GM23248 (cell line): ENCODE data around the gene ZNF428. TPM values are rescaled to one million over a fixed set of nuclear protein-coding genes. Genes with fewer than 3 reads are reported as not detected.

ENCODE experiments used
- DNase-seq: peaks from one replicate; pipeline ENCODE4 v3.0.0-alpha.2; 2015
- H2AFZ ChIP-seq: fragments of 200-600 bp; sonication (generic); 2 replicates; pipeline ENCODE4 v1.6.1; 2016; ENCODE audit warnings: antibody characterized with exemption
- H3F3A ChIP-seq: fragments of 200-600 bp; sonication (generic); 2 replicates; pipeline ENCODE4 v1.6.1; 2016; ENCODE audit warnings: mild to moderate bottlenecking, antibody characterized with exemption, mixed run types; ENCODE audit not compliant: insufficient read depth
- H3K27ac ChIP-seq: fragments of 200-600 bp; sonication (generic); 2 replicates; pipeline ENCODE4 v1.5.1; 2016; ENCODE audit warnings: mild to moderate bottlenecking
- H3K27me3 ChIP-seq: fragments of 200-600 bp; sonication (generic); replicated peaks from 2 replicates; pipeline ENCODE4 v1.6.1; 2016; ENCODE audit warnings: mild to moderate bottlenecking; ENCODE audit not compliant: insufficient read depth
- H3K36me3 ChIP-seq: fragments of 200-600 bp; sonication (generic); 2 replicates; pipeline ENCODE4 v1.6.1; 2016; ENCODE audit warnings: low read depth, mild to moderate bottlenecking
- H3K4me1 ChIP-seq: fragments of 200-600 bp; sonication (generic); 2 replicates; pipeline ENCODE4 v1.6.1; 2016; ENCODE audit warnings: mild to moderate bottlenecking; ENCODE audit not compliant: insufficient read depth
- H3K4me2 ChIP-seq: fragments of 200-600 bp; sonication (generic); one replicate; pipeline ENCODE4 v1.6.1; 2016; ENCODE audit warnings: mild to moderate bottlenecking; ENCODE audit not compliant: unreplicated experiment
- H3K4me3 ChIP-seq: fragments of 200-600 bp; sonication (generic); 2 replicates; pipeline ENCODE4 v1.5.1; 2016; ENCODE audit warnings: mild to moderate bottlenecking
- H3K79me2 ChIP-seq: fragments of 200-600 bp; sonication (generic); 2 replicates; pipeline ENCODE4 v1.6.1; 2016; ENCODE audit warnings: mild to moderate bottlenecking; ENCODE audit not compliant: insufficient read depth
- H3K9ac ChIP-seq: fragments of 200-600 bp; sonication (generic); 2 replicates; pipeline ENCODE4 v1.6.1; 2016; ENCODE audit warnings: mild to moderate bottlenecking
- H3K9me2 ChIP-seq: fragments of 200-600 bp; sonication (generic); 2 replicates; pipeline ENCODE4 v1.6.1; 2016; ENCODE audit warnings: mixed run types, mild to moderate bottlenecking, moderate library complexity; ENCODE audit not compliant: insufficient read depth
- H3K9me3 ChIP-seq: fragments of 200-600 bp; sonication (generic); one replicate; pipeline ENCODE4 v1.6.1; 2017; ENCODE audit warnings: low read depth
- H4K20me1 ChIP-seq: fragments of 200-600 bp; sonication (generic); 2 replicates; pipeline ENCODE4 v1.6.0; 2016; ENCODE audit not compliant: insufficient read depth
- EZH2 ChIP-seq: fragments of 200-600 bp; sonication (generic); IDR thresholded peaks from 2 replicates; pipeline ENCODE4 v1.6.1; 2018; ENCODE audit warnings: antibody characterized with exemption, mild to moderate bottlenecking; ENCODE audit not compliant: insufficient read depth, poor library complexity, severe bottlenecking
- EZH2phosphoT487 ChIP-seq: fragments of 200-600 bp; sonication (generic); IDR thresholded peaks from 2 replicates; pipeline ENCODE4 v1.6.1; 2018; ENCODE audit warnings: antibody characterized with exemption, moderate library complexity, mild to moderate bottlenecking, low read depth; ENCODE audit not compliant: insufficient read depth
- WGBS, 2 experiments: methylation state at CpG; one replicate each; pipeline ENCODE4 v1.1.6; 2015 to 2017; ENCODE audit warnings: low lambda C conversion rate in 2 of 2, low coverage in 1 of 2; ENCODE audit errors: missing lambda C conversion rate in 2 of 2; 5-methylcytosine and 5-hydroxymethylcytosine counted together
- in situ Hi-C: fragments of 300-500 bp; cut with MboI; formaldehyde crosslinking; loops from 2 replicates; pipeline ENCODE4 v1.15.0; 2020
- polyA plus RNA-seq: library from polyadenylated mRNA; unstranded; fragments of >200 nt; fragmentation: Nextera tagmentation; extraction: Ambion mirVana; gene quantifications from 2 replicates; pipeline ENCODE4 v1.2.1, GENCODE V29; 2016
- total RNA-seq: library from RNA; depleted of rRNA; stranded (reverse); fragments of >200 nt; shearing (Covaris generic); gene quantifications from 2 replicates; pipeline ENCODE4 v1.2.3, GENCODE V29; 2014; rRNA removed

Gene ZNF428
- total RNA-seq: 24.0 and 36.0 TPM in 2 replicates
- 25.6 and 29.7 TPM in 2 replicates for polyA plus RNA-seq

GRCh38 chr19:43619262-43620060, at the start of gene ZNF428:
Gene ZNF428, minus strand, starts transcription at chr19:43619629. Its CDS starts 5,325 bp downstream, at chr19:43614304.
- H3F3A ChIP-seq: peaks cover 4% of the 10 kb centered on the region; the same call in 1 of the 2 replicates
- peaks cover 12% of the 10 kb centered on the region for H3K4me1 ChIP-seq
- peak within 1 kb of the TSS; percentile 96 for H3K4me2 ChIP-seq
- peak within 1 kb of the TSS; percentile 73 for H3K4me3 ChIP-seq
- H3K36me3 ChIP-seq: no peaks in the 10 kb centered on the region
- H3K9me2 ChIP-seq: no peaks in the 10 kb centered on the region
- in situ Hi-C loops: no loop called here
- peak within 1 kb of the TSS; percentile 85 for H3K9ac ChIP-seq
- H3K27ac ChIP-seq: peak within 1 kb of the TSS; percentile 70
- DNase-seq: peak; percentile 97
- H3K9me3 ChIP-seq: no peaks in the 10 kb centered on the region
- H3K27me3 ChIP-seq: no peaks in the 10 kb centered on the region
- H2AFZ ChIP-seq: peak within 1 kb of the TSS; percentile 92
- no peak for TF ChIP-seq EZH2phosphoT487
- TF ChIP-seq EZH2: no peak
- no peaks in the 10 kb centered on the region for H4K20me1 ChIP-seq
- 2% methylated on average over 54 to 78 of the region's 81 CpGs for WGBS, 2 experiments
- peaks cover 59% of the 10 kb centered on the region for H3K79me2 ChIP-seq

- H3K36me3 ChIP-seq: peaks cover 37% of the 10 kb centered on the region
- no peaks in the 10 kb centered on the region for H3K9me2 ChIP-seq
- TF ChIP-seq EZH2phosphoT487: no peak
- TF ChIP-seq EZH2: no peak
- peak overlapping the region; percentile 90 for H3K4me3 ChIP-seq
- H3K27ac ChIP-seq: peak overlapping the region; percentile 88
- in situ Hi-C loops: no loop called here
- H3K9me3 ChIP-seq: no peaks in the 10 kb centered on the region
- H3K9ac ChIP-seq: peak overlapping the region; percentile 91
- peak overlapping the region; percentile 83 for H2AFZ ChIP-seq
- peaks cover 8% of the 10 kb centered on the region for H3F3A ChIP-seq
- H3K27me3 ChIP-seq: no peaks in the 10 kb centered on the region
- H4K20me1 ChIP-seq: peaks cover 5% of the 10 kb centered on the region; the same call in 1 of the 2 replicates
- WGBS, 2 experiments: 1 to 3% methylated on average over 18 to 44 of the region's 44 CpGs
- peaks cover 45% of the 10 kb centered on the region for H3K79me2 ChIP-seq
- H3K4me1 ChIP-seq: peaks cover 16% of the 10 kb centered on the region
- H3K4me2 ChIP-seq: peak overlapping the region; percentile 93
- peak; percentile 99 for DNase-seq
Observed at GRCh38 chr19:43668406-43669109, 49.1 kb upstream of the ZNF428 start.

GRCh38 chr19:43667876-43668405, 48.5 kb upstream of the ZNF428 start:
- Histone ChIP-seq H3F3A (peaks cover 8% of the 10 kb centered on the region), H3K9ac (peak overlapping the region; percentile 39; the same call in 1 of the 2 replicates), H3K79me2 (peaks cover 51% of the 10 kb centered on the region), H3K9me2 (no peaks in the 10 kb centered on the region), H2AFZ (peak overlapping the region; percentile 30; the same call in 1 of the 2 replicates), H3K9me3 (no peaks in the 10 kb centered on the region), H3K36me3 (peaks cover 41% of the 10 kb centered on the region), H3K4me1 (peaks cover 16% of the 10 kb centered on the region), H3K27me3 (no peaks in the 10 kb centered on the region), H3K4me2 (peak overlapping the region; percentile 80), H3K4me3 (peak overlapping the region; percentile 70), H3K27ac (no peak overlapping the region), H4K20me1 (peaks cover 5% of the 10 kb centered on the region; the same call in 1 of the 2 replicates)
- no peak for DNase-seq
- TF ChIP-seq EZH2 (no peak), EZH2phosphoT487 (no peak)
- 36% methylated on average over 29 of the region's 29 CpGs for WGBS, 2 experiments
- in situ Hi-C loops: no loop called here

- H3K9ac ChIP-seq: peak overlapping the region; percentile 39; the same call in 1 of the 2 replicates
- peaks cover 16% of the 10 kb centered on the region for H3K4me1 ChIP-seq
- peak overlapping the region; percentile 70 for H3K4me3 ChIP-seq
- H3F3A ChIP-seq: peaks cover 8% of the 10 kb centered on the region
- no peak for DNase-seq
- H2AFZ ChIP-seq: peak overlapping the region; percentile 30; the same call in 1 of the 2 replicates
- TF ChIP-seq EZH2 (no peak), EZH2phosphoT487 (no peak)
- peaks cover 41% of the 10 kb centered on the region for H3K36me3 ChIP-seq
- H3K27ac ChIP-seq: no peak overlapping the region
- in situ Hi-C loops: no loop called here
- no peaks in the 10 kb centered on the region for H3K9me3 ChIP-seq
- no peaks in the 10 kb centered on the region for H3K9me2 ChIP-seq
- H4K20me1 ChIP-seq: peaks cover 5% of the 10 kb centered on the region; the same call in 1 of the 2 replicates
- H3K4me2 ChIP-seq: peak overlapping the region; percentile 80
- H3K27me3 ChIP-seq: no peaks in the 10 kb centered on the region
- H3K79me2 ChIP-seq: peaks cover 58% of the 10 kb centered on the region
- 74 to 78% methylated on average over 26 of the region's 26 CpGs for WGBS, 2 experiments
Observed at GRCh38 chr19:43667126-43667875, 47.9 kb upstream of the ZNF428 start.
